Activated T-cell treated with anti-CD3 and anti-CD28 coated beads for 48 hours (primary cell): Measurements from ENCODE around the gene NTRK3.

Experiments used
- DNase-seq: peaks from one replicate; pipeline ENCODE4 v3.0.0-alpha.2; 2020; ENCODE audit warnings: low read depth

The NTRK3 gene

GRCh38 chr15:88028024-88028423 is 228.5 kb downstream of the NTRK3 start:
- no peak for DNase-seq

GRCh38 chr15:88023914-88024313 is 232.6 kb downstream of the NTRK3 start:
- no peak for DNase-seq

- no peak for DNase-seq
These were observed 233.8 kb downstream of the NTRK3 start for GRCh38 chr15:88022716-88023115.

GRCh38 chr15:88021601-88022000 is 234.9 kb downstream of the NTRK3 start:
- DNase-seq: no peak

GRCh38 chr15:88020806-88021205 is 235.7 kb downstream of the NTRK3 start:
- DNase-seq: no peak

GRCh38 chr15:88019656-88020055 is 236.9 kb downstream of the NTRK3 start:
- no peak for DNase-seq

GRCh38 chr15:88018869-88019641 is 237.5 kb downstream of the NTRK3 start:
- DNase-seq: no peak

GRCh38 chr15:88017753-88018152 is 238.8 kb downstream of the NTRK3 start:
- DNase-seq: no peak

- no peak for DNase-seq
These were observed 240.1 kb downstream of the NTRK3 start for GRCh38 chr15:88016406-88016805.

- no peak for DNase-seq
These were observed 241.2 kb downstream of the NTRK3 start for GRCh38 chr15:88015228-88015860.

GRCh38 chr15:88014454-88015160 is 241.9 kb downstream of the NTRK3 start:
- no peak for DNase-seq

- DNase-seq: no peak
These were observed 243.4 kb downstream of the NTRK3 start for GRCh38 chr15:88013111-88013510.

GRCh38 chr15:88012688-88013087 is 243.9 kb downstream of the NTRK3 start:
- no peak for DNase-seq

- DNase-seq: no peak
These were observed 244.3 kb downstream of the NTRK3 start for GRCh38 chr15:88012233-88012632.

GRCh38 chr15:88011533-88011932 is 245.0 kb downstream of the NTRK3 start:
- DNase-seq: no peak

- no peak for DNase-seq
These were observed 250.4 kb downstream of the NTRK3 start for GRCh38 chr15:88006146-88006545.

GRCh38 chr15:88004399-88004798 is 252.1 kb downstream of the NTRK3 start:
- DNase-seq: no peak

- no peak for DNase-seq
These were observed 252.8 kb downstream of the NTRK3 start for GRCh38 chr15:88003541-88004327.

- DNase-seq: no peak
These were observed 253.8 kb downstream of the NTRK3 start for GRCh38 chr15:88002706-88003105.

- DNase-seq: no peak
These were observed 257.9 kb downstream of the NTRK3 start for GRCh38 chr15:87998630-87999029.

- DNase-seq: no peak
These were observed 269.8 kb downstream of the NTRK3 start for GRCh38 chr15:87986776-87987175.

- DNase-seq: no peak
These were observed 271.1 kb downstream of the NTRK3 start for GRCh38 chr15:87985451-87985850.
